ENCODE measurements around the gene SPEG.

GRCh38 chr2:219531639-219532377, 97.2 kb downstream of the SPEG start:
- no peak for TF ChIP-seq EZH2 (IDR thresholded peaks at IDR 0.05)
- TF ChIP-seq POLR2AphosphoS5 (IDR thresholded peaks at IDR 0.05; ENCODE audit: borderline replicate concordance, low read depth, low read length) = no peak

Measured in SK-N-MC (cell line).